HG02610 (cell line): ENCODE measurements around the gene SH2D5.
"Not testable (repeated sequence)": the region's sequence is repeated elsewhere in the genome, so short reads cannot be mapped to it uniquely, and the experiment has no call there.

Experiments
- ATAC-seq: cut with Tn5 transposase; IDR thresholded peaks from one replicate; pipeline ENCODE4 v1.9.1; 2021; ENCODE audit warnings: mild to moderate bottlenecking, moderate library complexity; ENCODE audit not compliant: unreplicated experiment

Gene SH2D5

GRCh38 chr1:20728371-20729154 lies 3.9 kb downstream of the SH2D5 start:
- no peak for ATAC-seq

- no peak for ATAC-seq
Measured at GRCh38 chr1:20727746-20728316, 4.7 kb downstream of the SH2D5 start.

GRCh38 chr1:20726932-20727745 lies 5.4 kb downstream of the SH2D5 start:
- ATAC-seq, result no peak

GRCh38 chr1:20726118-20726911 lies 6.2 kb downstream of the SH2D5 start:
- no peak for ATAC-seq

- ATAC-seq, result no peak
Measured at GRCh38 chr1:20725189-20726117, 7.0 kb downstream of the SH2D5 start.

- ATAC-seq, result no peak
Measured at GRCh38 chr1:20724364-20725188, 7.9 kb downstream of the SH2D5 start.

- no peak for ATAC-seq
Measured at GRCh38 chr1:20723537-20724363, 8.8 kb downstream of the SH2D5 start.

- ATAC-seq, result no peak
Measured at GRCh38 chr1:20723159-20723536, 9.4 kb downstream of the SH2D5 start.

- ATAC-seq, result no peak
Measured at GRCh38 chr1:20721117-20722061, 11.1 kb downstream of the SH2D5 start.

- ATAC-seq, result no peak
Measured at GRCh38 chr1:20720631-20721091, 11.8 kb downstream of the SH2D5 start.

GRCh38 chr1:20719871-20720620 lies 12.5 kb downstream of the SH2D5 start:
- no peak for ATAC-seq

GRCh38 chr1:20719261-20719660 lies 13.2 kb downstream of the SH2D5 start:
- ATAC-seq, result no peak

- not testable (repeated sequence) for ATAC-seq
Measured at GRCh38 chr1:20718343-20718882, 14.1 kb downstream of the SH2D5 start.

- ATAC-seq, result no peak
Measured at GRCh38 chr1:20717452-20718342, 14.8 kb downstream of the SH2D5 start, which contains the start of gene KIF17. TSS of gene KIF17 (minus strand) at chr1:20718007. CDS start at chr1:20717706, 301 bp downstream.

- no peak for ATAC-seq
Measured at GRCh38 chr1:20716232-20716631, 16.3 kb downstream of the SH2D5 start.
